GM18519 (cell line): ENCODE results near the gene AJM1.

Experiments used
- ATAC-seq: cut with Tn5 transposase; IDR thresholded peaks from one replicate; pipeline ENCODE4 v1.9.1; 2021; ENCODE audit warnings: mild to moderate bottlenecking, moderate library complexity; ENCODE audit not compliant: unreplicated experiment, low FRiP score

AJM1 gene

DNA sequence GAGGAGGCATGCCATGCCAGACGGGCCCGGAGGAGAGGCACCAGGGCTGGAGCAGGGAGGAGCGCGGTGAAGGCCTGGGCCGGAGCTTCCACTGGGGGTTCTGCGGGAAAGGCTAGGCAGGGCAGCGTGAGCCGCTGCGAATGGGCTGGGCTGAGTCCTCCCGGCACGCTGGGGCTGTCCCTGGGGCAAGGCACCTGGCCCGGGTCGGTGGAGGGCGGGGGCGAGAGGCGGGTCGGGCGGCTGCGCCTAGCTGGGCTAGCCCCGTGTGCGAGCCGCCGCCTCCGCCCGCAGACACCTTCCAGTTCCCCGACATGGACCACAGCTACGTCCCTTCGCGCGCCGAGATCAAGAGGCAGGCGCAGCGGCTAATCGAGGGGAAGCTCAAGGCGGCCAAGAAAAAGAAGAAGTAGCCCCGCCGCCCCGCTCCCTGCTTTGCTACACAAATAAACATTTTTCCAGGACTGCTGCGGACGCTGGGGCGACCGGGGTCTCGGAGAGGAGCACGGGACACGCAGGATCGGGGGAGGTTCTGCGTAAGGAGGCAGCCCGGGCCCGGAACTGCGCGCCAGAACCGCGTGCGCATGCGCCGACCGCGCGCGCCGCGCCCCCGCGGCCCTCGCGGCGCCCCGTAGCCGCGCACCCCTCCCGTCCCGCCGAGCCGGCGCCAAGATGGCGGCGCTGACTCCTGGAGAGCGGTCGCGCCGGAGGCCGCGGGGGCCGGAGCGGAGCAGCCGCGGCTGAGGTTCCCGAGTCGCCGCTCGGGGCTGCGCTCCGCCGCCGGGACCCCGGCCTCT is 34.8 kb upstream of the AJM1 start, which contains the start of gene RABL6:
Gene RABL6 (plus strand): TSS at position 668 of the 794 bp plus-strand sequence. CDS start 249 bp downstream, outside the sequence.
- no peak for ATAC-seq

DNA sequence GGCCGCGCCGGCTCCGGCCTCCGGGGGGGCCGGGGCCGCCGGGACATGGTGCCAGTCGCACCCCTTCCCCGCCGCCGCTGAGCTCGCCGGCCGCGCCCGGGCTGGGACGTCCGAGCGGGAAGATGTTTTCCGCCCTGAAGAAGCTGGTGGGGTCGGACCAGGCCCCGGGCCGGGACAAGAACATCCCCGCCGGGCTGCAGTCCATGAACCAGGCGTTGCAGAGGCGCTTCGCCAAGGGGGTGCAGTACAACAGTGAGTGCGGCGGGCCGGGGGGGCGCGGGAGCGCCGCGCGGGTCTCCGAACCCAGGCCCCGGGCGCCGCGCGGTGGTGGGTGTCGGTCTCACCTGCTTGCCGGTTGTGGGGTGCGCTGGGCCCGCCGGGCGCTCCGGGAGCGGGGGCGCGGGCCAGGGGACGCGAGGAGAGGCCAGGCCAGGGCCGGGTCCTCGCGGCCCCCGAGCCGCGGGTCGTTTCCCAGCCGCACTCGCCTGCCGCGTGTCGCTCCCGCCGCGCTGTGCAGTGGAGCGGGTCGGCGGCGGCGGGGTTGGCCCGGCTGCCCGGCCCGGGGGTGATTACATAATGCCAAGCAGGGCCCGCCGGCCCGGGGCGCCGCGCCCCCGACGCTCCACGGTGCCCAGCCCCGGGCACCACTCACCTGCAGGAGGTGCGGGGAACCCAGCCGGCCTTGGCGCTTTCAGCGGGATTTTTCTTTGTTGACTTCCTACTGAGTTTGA is 34.0 kb upstream of the AJM1 start:
- no peak for ATAC-seq

DNA sequence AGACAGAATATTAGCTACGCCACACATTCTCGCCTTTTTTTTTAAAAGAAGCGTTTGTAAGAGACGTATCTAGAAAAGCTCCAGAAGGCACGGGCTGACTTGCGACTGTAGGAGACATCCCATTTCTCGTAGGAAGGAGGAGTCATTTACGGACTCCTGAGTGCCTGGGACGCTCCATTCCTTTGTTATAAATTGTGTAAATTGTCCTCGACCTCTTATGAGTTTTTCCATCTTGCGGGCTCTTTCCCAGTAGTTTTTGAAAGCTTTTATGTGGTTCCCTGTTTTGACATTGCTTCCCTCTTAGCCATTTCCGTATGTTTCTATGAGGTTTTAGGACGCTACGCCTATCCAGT is 33.5 kb upstream of the AJM1 start:
- no peak for ATAC-seq

- ATAC-seq = no peak
These were observed 27.4 kb upstream of the AJM1 start for GRCh38 chr9:136814725-136815421.

DNA sequence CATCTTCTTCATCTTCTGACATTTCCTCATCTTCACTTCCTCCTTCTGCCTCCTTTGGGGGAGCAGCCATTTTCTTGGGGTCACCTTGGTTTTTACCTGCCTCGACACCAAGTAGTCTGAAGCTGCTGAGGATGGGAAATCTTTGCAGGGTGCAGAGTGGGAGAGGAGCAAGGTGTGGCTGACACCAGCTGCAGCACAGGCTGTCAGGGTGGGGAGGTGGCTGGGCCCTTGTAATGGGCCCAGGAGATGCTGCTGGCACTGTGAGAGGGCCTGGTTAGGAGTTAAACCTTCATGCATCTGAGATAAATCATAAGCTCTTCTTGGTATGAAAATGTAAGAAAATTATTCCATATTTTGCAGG is 26.9 kb upstream of the AJM1 start:
- ATAC-seq = no peak

DNA sequence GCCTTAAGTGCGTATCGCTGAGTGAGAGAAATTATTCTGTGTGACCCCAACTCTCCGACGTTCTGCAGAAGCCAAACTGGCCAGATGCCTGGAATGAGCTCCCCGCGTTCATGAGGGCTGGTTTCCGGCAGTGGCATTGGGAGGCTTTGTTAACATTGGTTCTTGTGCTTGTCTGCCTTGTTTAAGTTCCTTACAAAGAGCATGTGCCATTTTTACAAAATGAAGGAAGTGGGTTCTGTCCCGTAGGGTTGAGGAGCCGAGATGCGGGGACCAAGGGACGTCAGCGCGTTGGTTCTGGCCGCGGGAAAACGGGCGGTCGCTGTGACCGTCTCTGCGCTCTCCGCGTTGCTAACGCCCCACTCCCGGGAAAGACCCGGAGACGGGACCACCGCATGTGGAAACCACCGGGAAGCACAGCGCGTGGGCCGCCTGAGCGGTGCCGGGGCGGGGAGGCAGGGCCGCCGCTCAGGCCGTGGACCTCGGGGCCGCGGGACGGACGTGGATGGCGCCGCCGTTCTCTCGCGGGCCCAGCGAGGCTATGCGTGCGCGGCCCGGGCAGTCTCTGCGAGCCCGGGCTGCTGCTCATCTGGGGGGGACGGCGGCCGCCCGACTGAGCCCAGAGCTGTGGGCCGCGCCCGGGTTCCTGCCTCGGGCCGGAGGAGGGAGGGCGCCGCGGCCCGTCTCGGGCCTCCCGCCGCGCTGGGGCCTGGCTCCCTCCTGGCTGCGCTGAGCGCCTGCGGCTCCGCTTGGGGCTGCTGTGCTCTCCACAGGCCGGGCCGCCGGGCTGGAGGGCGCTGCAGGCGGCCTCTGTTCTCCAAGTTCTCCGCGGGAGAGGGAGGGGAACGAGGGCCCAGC is 21.1 kb upstream of the AJM1 start:
- ATAC-seq = no peak

GRCh38 chr9:136821826-136822544 is 20.3 kb upstream of the AJM1 start:
- no peak for ATAC-seq

DNA sequence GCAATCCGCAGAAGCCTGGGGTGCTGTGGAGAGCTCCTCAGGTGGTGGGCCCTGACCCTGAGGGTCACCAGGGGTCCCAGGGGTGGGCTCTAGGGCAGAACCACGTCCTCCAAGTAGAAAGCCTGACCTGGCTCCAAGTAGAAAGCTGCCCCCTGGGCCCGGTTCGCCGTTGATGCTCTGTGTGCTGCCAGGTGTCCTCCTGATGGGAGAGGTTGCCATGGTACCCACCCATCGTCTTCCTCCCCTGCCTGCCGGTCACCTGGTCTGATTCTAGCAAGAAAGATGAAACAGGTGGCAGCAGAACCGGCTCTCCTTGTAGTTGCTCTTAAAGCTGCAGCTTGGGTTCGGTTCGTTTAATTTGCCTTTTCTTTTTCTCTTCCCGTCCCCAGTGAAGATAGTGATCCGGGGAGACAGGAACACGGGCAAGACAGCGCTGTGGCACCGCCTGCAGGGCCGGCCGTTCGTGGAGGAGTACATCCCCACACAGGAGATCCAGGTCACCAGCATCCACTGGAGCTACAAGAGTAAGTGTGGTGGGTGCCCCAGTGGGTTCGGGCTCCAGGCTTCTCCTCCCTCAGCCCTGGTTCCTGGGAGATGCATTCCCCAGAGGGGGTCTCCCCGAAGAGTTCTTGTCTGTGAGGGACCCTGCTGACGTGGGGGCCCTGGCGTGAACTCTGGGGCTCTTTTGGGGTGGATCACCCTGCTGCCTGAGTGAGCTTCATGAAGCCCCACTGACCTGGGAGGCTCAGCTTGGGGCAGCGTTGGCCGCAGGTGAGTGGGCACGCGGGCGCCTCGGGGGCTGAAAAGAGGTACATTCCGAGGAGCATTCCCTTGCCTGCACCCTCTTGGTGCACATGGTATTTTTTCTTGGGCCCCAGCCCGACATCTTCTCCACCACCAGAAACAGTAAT is 18.9 kb upstream of the AJM1 start:
- no peak for ATAC-seq

DNA sequence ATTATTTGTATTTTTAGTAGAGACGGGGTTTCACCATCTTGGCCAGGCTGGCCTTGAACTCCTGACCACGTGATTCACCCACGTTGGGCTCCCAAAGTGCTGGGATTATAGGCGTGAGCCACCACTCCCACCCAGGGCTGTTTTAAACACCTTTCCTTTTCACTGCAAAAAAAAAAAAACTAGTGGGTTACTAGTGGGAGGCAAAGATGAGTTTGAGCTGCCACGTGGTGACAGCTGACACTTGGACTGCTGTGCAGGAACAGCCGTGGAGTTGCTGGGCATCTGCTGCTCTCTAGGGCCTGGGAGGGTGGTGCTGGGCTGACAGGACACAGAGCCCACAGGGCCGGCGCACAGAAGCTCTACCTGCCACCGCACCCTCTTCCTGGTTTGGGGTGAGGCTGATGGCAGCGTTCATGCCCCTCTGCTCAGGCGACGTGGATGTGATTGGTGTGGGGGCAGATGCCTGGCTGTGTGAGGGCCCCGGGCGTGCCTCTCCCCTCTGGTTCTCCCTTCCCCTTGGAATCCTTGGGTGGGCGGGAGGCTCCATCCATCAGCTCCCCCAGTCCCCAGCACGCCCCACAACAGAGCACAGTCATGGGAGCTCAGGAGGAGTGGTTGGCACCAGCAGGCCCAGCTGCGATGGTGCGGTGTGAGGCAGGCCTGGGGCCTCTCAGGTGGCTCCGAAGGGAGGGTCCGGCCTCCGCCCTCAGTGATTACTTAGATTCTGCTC is 17.6 kb upstream of the AJM1 start:
- ATAC-seq = no peak

- no peak for ATAC-seq
These were observed 16.7 kb upstream of the AJM1 start for GRCh38 chr9:136825295-136826187.

DNA sequence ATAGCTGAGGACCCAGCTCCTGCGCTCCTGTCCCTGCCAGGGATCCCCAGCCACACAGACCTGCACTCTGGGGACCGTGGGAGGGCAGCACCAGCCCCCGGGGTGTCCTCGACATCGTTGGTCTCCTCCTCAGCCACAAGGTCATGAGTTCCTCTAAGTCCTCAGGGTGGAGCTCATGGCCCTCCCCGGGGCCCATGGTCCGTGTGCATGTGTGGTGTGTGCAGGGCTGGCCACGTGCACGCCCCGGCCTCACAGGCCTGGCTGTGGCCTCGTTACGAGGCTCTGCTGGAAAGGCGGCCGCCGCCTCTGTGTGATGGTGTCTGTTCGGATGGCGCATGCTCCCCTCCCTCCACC is 16.1 kb upstream of the AJM1 start:
- ATAC-seq = no peak

DNA sequence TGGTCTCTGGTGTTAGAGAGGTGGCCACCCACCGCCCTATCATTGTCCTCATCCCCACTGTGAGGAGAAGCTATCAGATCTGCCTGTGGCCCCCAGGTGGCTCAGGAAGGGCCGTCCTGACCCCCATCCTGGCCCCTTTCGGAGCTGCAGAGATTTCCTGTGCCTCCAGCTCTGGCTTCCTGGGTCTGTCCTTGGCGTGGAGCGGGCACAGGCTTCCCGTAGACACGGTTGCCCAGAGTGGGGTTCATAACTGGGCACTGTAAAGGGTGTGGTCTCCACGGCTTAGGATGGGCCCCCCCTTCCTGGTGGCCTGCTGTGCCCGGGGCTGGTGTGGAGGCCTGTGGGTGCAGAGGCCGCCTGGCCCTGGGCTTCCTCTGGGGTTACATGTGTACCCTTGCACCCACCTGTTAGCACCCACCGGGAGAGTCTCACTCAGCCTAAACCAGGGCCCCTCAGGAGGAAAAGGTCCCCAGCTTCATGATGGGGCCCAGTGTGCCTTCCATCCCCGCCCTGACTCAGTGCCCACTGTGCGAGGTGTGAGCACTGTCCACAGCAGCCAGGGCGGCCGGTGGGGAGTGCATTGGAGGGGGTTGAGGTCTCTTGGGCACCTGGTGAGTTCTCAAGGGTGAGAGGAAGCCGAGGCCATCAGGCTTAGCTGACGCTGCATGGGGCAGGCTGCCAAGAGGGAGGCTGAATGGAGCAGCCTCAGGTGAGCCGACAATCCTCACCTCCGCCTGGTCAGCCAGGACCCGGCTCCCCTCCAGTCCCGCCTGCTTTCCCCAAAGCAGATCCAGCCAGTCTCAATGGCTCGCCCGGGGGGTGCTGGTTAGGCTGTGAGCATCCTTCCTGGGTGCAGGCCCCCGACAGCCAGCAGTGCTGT is 15.3 kb upstream of the AJM1 start:
- ATAC-seq = no peak

DNA sequence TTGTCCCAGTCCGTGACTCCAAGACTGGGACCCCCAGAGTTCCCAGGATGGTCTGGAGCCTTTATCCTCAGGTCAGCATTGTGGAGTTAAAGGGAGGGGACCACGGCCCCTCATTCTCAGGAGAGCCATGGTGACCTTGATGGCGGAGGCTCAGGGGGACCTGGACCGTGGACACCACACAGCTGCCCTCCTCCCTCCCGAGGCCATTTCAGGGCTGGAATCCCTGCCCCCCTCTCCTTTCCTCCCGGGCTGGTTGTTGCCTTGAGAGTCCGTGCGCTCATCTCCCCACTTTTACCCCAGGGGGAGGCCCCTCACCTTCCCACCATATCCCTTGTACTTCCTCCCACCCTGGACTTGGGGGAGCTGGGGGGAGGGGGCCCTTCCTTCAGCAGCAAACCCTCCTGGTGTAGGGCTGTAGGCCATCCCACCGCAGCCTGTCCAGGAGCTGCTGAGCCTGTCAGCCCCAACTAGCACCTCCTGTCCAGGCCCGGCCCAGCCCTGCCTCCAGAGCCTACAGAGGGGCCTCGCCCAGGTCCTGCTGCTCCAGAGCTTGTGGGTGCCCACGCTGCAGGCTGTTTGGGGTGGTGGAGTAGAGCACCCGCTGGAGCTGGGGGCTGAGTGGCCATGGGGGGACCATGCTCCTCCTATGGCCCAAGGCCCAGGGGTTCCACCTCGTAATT is 14.3 kb upstream of the AJM1 start:
- ATAC-seq = no peak

- no peak for ATAC-seq
These were observed 13.7 kb upstream of the AJM1 start for GRCh38 chr9:136828474-136829140.

GRCh38 chr9:136829412-136829811 is 12.9 kb upstream of the AJM1 start:
- no peak for ATAC-seq
